SU-DHL-6 (cell line): ENCODE data around the gene BHLHE23.

Experiments
- CTCF ChIP-seq: fragments of 200-600 bp; sonication (generic); IDR thresholded peaks from one replicate; pipeline ENCODE4 v1.5.1; 2017; ENCODE audit warnings: antibody characterized with exemption, mild to moderate bottlenecking, low read length, moderate library complexity; ENCODE audit not compliant: insufficient read depth, poor library complexity, severe bottlenecking
- EZH2phosphoT487 ChIP-seq: fragments of 200-600 bp; sonication (generic), shearing (Covaris generic); conservative IDR thresholded peaks from 2 replicates; pipeline ENCODE4 v1.6.1; 2018; ENCODE audit warnings: mild to moderate bottlenecking, antibody characterized with exemption, low read length, moderate library complexity, mixed read lengths

- TF ChIP-seq CTCF (no peak), EZH2phosphoT487 (no peak)
Measured at GRCh38 chr20:62975251-62975760, 31.5 kb downstream of the BHLHE23 start.
